HuH-7.5 (cell line): ENCODE measurements around the gene SCYL1.
"Not testable (repeated sequence)": the region's sequence is repeated elsewhere in the genome, so short reads cannot be mapped to it uniquely, and the experiment has no call there.

Experiments
- DNase-seq: peaks from one replicate; pipeline ENCODE4 v3.0.0; 2011; ENCODE audit warnings: low spot score

The SCYL1 gene

GRCh38 chr11:65554842-65555430, 30.1 kb downstream of the SCYL1 start:
- no peak for DNase-seq

DNA sequence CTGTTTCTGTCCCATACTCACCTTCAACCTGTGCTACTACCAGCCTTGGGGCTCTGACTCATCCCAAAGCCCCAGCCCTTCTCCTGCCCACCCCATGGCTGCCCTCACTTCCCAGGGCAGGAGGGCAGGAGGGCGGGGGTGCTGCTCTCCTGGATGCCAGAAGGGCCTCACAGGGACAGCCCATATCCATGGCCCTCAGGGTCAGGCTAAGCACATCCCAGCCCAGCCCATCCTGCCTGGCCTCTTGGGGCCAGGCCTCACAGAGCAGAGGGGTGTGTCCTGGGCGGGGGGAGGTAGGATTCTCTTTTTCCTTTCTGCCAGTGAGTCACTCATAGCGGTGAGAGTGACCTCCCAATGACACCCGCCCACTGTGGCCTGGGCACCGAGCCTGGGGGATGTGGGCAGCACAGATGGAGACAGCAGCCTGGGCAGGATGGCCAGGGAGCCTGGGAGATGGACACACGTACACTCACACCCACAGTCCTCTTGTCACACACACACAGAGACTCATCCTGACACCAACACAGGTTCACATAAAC, 30.9 kb downstream of the SCYL1 start:
- DNase-seq = no peak

- DNase-seq = no peak
Observed at GRCh38 chr11:65556470-65557279, 31.8 kb downstream of the SCYL1 start.

DNA sequence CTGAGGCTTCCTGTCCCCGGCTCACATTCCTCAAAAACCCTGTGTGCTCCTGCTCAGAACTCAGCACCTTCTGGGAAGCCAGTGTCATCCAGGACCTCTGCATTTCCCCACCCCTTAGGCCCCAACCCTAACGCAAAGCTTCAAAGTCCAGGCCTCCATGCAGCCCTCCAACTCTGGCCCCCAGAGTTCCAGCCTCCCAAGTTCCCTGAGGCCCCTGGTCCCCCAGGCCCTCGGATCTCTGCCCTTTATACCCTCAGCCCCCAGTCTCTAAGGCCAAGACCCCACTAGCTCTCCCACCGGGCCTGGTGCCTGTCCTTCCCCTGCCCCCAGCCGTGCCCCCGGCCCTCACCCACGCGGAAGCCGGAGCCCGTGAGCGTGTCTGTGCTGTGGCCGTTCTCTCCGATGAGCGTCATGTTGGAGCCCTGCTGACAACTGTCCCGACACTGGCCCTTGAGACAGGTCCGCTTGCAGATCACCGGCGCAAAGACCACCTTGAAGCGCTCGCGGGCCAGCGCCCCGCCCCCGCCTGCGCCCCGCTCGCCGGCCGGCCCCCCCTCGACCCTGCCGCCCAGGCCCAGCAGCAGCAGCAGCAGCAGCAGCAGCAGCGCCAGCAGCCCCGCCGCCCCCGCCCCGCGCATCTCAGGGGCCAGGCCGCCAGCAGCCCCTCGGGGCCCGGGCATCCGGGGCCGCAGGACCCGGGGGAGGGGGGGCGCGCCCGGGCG, 32.6 kb downstream of the SCYL1 start:
- DNase-seq = no peak

DNA sequence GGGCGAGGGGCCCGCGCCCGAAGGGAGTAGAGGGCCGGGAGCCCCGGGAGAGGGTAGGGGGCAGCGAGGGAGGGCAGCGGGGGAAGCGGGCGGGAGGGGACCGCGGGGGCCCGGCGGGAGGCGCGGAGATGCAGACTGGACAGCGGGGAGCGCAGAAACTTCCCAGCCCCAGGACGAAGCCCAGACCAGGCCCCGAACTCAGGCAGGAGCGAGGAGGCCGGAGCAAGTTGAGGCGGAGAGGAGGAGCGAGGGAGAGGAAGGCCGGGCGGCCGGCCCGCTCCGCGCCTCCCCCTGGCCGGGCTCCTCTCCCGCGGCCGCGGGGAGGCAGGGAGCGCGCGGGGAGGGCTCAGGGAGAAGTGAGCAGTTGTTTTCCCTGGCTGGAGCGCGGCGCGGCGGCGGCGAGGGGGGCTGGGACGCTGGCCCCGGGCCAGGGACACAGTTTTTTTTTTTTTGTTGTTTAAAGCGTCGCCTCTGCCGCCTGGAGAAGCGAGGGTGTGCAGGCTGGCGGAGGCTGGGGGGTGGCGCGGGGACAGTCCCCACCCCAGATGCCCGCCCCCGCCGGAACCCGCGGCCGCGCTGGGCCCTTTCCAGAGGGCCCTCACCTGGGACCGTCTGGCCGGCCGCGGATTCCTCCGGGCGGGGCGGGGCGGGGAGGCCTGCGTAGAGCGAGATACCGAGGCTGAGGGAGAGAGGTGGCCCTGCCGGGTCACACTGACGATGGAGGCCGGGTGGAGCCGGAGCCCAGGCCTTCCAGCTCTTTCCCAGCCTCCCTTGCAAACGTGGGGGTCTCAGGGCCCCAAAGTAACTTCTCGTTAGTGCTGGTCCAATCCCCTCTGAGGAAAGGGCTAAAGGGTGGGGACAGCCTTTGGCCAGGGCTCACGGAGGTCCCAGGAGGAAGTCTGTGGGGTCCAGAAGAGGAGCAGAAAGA, 33.4 kb downstream of the SCYL1 start, which contains the start of gene LTBP3:
TSS of gene LTBP3 (minus strand) at position 358 of the 928 bp plus-strand sequence. CDS start 400 bp downstream, outside the sequence.
- DNase-seq = peak; percentile 83

GRCh38 chr11:65558930-65559509, 34.1 kb downstream of the SCYL1 start:
- no peak for DNase-seq

DNA sequence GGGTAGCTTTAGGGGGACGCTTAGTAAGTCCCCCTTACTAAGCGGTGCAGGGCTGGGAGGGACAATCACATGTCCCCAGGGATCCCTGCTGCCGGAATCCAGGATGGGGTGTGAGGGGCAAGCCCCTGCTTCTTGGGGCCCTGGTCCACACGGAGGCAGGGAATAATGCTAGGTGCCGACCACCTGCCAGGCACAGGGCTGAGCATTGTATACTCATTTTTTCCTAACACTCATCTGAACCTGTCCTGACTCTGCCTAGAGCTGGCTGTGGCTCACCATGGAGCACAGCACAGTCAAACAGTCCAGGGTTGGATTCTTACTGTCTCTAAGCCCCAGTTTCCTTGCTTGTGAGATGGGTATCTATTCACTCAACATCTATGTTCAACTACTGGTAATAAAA, 34.7 kb downstream of the SCYL1 start:
- no peak for DNase-seq

- DNase-seq = no peak
Observed at GRCh38 chr11:65559951-65560537, 35.2 kb downstream of the SCYL1 start.

- no peak for DNase-seq
Observed at GRCh38 chr11:65560555-65561418, 35.9 kb downstream of the SCYL1 start.

- DNase-seq = no peak
Observed at GRCh38 chr11:65562020-65562419, 37.1 kb downstream of the SCYL1 start.

DNA sequence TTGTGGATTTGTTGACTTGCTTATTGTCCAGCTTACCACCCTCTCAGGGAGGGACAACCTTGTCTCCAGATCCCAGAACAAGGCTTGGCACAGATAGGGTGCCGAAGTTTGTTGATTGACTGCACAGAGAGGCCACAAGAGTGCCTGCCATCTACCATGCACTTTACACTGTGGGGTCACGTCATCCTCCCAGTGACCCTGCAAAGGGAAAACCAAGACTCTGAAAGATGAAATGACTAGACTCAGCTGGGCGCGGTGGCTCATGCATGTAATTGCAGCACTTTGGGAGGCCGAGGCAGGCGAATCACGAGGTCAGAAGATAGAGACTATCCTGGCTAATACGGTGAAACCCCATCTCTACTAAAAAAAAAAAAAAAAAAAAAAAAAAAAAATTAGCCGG, 37.9 kb downstream of the SCYL1 start:
- no peak for DNase-seq

GRCh38 chr11:65563601-65564000, 38.7 kb downstream of the SCYL1 start:
- DNase-seq = no peak

DNA sequence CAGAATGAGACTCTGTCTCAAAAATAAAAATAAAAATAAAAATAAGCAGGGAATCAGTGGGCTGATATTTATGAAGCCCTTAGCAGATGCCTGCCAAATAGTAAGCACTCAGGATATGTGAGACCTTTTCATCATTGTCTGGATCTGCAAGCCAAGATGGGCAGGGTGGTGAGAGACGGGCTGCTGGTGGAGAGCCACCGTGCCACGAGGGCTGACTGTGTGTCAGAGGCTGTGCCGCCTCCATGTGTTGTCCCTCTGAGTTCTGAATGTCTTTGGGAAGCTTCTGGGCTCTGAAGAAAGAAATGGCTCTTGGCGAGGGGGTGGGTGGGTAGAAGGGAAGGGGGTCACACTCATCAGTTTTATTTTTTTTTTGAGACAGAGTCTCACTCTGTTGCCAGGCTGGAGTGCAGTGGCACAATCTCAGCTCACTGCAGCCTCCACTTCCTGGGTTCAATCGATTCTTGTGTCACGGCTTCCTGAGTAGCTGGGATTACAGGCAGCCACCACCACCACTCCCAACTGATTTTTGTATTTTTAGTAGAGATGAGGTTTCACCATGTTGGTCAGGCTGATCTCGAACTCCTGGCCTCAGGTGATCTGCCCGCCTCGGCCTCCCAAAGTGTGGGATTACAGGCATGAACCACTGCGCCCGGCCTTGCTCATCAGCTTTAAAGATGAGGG, 40.1 kb downstream of the SCYL1 start:
- not testable (repeated sequence) for DNase-seq

- DNase-seq = no peak
Observed at GRCh38 chr11:65565624-65566453, 41.0 kb downstream of the SCYL1 start.

- no peak for DNase-seq
Observed at GRCh38 chr11:65569164-65569972, 44.5 kb downstream of the SCYL1 start.

GRCh38 chr11:65569973-65570918, 45.4 kb downstream of the SCYL1 start, which contains the start of gene ZNRD2:
Gene ZNRD2 (plus strand): TSS chr11:65570477. CDS start chr11:65570492, 15 bp downstream.
- DNase-seq = peak; percentile 98
